ENCODE results near the gene DIRAS3.

DNA sequence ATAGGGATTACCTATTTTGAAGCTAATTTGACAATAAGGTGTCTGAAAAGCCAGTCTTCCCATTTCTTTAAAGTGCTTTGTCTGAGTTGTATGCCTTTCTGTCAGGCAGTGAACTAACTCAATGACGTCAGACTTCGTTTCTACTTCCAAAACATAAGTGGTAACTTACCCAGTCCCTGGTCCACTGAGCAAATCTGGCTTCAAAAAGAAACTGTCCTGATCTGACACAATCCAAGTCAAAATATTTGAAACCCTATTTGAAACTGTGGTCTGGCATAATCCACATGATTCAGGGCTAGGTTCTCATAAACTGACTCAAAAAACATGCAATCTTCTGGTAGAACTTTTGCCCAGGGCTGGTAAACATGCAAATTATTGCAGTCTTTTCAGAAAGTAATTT is 34.0 kb downstream of the DIRAS3 start:
- TF ChIP-seq, protein P1, sequence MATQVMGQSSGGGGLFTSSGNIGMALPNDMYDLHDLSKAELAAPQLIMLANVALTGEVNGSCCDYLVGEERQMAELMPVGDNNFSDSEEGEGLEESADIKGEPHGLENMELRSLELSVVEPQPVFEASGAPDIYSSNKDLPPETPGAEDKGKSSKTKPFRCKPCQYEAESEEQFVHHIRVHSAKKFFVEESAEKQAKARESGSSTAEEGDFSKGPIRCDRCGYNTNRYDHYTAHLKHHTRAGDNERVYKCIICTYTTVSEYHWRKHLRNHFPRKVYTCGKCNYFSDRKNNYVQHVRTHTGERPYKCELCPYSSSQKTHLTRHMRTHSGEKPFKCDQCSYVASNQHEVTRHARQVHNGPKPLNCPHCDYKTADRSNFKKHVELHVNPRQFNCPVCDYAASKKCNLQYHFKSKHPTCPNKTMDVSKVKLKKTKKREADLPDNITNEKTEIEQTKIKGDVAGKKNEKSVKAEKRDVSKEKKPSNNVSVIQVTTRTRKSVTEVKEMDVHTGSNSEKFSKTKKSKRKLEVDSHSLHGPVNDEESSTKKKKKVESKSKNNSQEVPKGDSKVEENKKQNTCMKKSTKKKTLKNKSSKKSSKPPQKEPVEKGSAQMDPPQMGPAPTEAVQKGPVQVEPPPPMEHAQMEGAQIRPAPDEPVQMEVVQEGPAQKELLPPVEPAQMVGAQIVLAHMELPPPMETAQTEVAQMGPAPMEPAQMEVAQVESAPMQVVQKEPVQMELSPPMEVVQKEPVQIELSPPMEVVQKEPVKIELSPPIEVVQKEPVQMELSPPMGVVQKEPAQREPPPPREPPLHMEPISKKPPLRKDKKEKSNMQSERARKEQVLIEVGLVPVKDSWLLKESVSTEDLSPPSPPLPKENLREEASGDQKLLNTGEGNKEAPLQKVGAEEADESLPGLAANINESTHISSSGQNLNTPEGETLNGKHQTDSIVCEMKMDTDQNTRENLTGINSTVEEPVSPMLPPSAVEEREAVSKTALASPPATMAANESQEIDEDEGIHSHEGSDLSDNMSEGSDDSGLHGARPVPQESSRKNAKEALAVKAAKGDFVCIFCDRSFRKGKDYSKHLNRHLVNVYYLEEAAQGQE (IDR thresholded peaks at IDR 0.05; ENCODE audit: low read depth) = no peak
- no peak for TF ChIP-seq SIN3A (IDR thresholded peaks at IDR 0.05; ENCODE audit: low read depth)
- TF ChIP-seq, protein P2, sequence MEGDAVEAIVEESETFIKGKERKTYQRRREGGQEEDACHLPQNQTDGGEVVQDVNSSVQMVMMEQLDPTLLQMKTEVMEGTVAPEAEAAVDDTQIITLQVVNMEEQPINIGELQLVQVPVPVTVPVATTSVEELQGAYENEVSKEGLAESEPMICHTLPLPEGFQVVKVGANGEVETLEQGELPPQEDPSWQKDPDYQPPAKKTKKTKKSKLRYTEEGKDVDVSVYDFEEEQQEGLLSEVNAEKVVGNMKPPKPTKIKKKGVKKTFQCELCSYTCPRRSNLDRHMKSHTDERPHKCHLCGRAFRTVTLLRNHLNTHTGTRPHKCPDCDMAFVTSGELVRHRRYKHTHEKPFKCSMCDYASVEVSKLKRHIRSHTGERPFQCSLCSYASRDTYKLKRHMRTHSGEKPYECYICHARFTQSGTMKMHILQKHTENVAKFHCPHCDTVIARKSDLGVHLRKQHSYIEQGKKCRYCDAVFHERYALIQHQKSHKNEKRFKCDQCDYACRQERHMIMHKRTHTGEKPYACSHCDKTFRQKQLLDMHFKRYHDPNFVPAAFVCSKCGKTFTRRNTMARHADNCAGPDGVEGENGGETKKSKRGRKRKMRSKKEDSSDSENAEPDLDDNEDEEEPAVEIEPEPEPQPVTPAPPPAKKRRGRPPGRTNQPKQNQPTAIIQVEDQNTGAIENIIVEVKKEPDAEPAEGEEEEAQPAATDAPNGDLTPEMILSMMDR (IDR thresholded peaks at IDR 0.05 in 2 of 3, conservative IDR thresholded peaks at IDR 0.05 in 1 of 3; ENCODE audit: borderline replicate concordance in 1 of 3, insufficient read depth in 1 of 3, low read depth in 2 of 3, low read length in 2 of 3) = no peak
- TF ChIP-seq EZH2phosphoT487 (IDR thresholded peaks at IDR 0.05; ENCODE audit: borderline replicate concordance) = no peak
- TF ChIP-seq, protein P3, sequence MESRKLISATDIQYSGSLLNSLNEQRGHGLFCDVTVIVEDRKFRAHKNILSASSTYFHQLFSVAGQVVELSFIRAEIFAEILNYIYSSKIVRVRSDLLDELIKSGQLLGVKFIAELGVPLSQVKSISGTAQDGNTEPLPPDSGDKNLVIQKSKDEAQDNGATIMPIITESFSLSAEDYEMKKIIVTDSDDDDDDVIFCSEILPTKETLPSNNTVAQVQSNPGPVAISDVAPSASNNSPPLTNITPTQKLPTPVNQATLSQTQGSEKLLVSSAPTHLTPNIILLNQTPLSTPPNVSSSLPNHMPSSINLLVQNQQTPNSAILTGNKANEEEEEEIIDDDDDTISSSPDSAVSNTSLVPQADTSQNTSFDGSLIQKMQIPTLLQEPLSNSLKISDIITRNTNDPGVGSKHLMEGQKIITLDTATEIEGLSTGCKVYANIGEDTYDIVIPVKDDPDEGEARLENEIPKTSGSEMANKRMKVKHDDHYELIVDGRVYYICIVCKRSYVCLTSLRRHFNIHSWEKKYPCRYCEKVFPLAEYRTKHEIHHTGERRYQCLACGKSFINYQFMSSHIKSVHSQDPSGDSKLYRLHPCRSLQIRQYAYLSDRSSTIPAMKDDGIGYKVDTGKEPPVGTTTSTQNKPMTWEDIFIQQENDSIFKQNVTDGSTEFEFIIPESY (IDR thresholded peaks at IDR 0.05; ENCODE audit: extremely low read depth, insufficient replicate concordance, low read length) = no peak
- no peak for TF ChIP-seq EZH2 (IDR thresholded peaks at IDR 0.05)
- no peak for TF ChIP-seq POLR2AphosphoS5 (IDR thresholded peaks at IDR 0.05; ENCODE audit: low read depth, low read length)
- no peak for TF ChIP-seq POLR2A (IDR thresholded peaks at IDR 0.05; ENCODE audit: borderline replicate concordance, extremely low read depth, insufficient read depth, insufficient read length)
- TF ChIP-seq, protein P4, sequence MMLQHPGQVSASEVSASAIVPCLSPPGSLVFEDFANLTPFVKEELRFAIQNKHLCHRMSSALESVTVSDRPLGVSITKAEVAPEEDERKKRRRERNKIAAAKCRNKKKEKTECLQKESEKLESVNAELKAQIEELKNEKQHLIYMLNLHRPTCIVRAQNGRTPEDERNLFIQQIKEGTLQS (IDR thresholded peaks at IDR 0.05) = no peak
